WERI-Rb-1 (cell line): ENCODE results near the gene PTPRG.

Experiments
- DNase-seq: peaks from one replicate; pipeline ENCODE4 v3.0.0-alpha.2; 2020
- H3K27ac ChIP-seq: fragments of 250-450 bp; sonication (Bioruptor Pico); 2 replicates; pipeline ENCODE4 v1.5.1; 2020; ENCODE audit warnings: mild to moderate bottlenecking, moderate library complexity
- H3K27me3 ChIP-seq: fragments of 250-450 bp; sonication (Bioruptor Pico); 2 replicates; pipeline ENCODE4 v1.5.1; 2021; ENCODE audit warnings: mild to moderate bottlenecking, low read depth, moderate library complexity; ENCODE audit not compliant: insufficient read depth, severe bottlenecking
- H3K36me3 ChIP-seq: fragments of 250-450 bp; sonication (Bioruptor Pico); 2 replicates; pipeline ENCODE4 v1.5.1; 2020; ENCODE audit warnings: mild to moderate bottlenecking, moderate library complexity
- H3K4me3 ChIP-seq: 2 replicates; pipeline ENCODE4 v1.5.1; 2011; ENCODE audit warnings: low read depth, mild to moderate bottlenecking, control low read depth, low read length
- H3K9me3 ChIP-seq: fragments of 250-450 bp; sonication (Bioruptor Pico); 2 replicates; pipeline ENCODE4 v1.5.1; 2021; ENCODE audit warnings: mild to moderate bottlenecking, moderate library complexity; ENCODE audit not compliant: severe bottlenecking
- TF ChIP-seq, protein P1 (sequence below): IDR thresholded peaks from 2 replicates; pipeline ENCODE4 v1.5.1; 2011; ENCODE audit warnings: low read depth, mild to moderate bottlenecking, control low read depth, inconsistent platforms, low read length

Gene PTPRG

DNA sequence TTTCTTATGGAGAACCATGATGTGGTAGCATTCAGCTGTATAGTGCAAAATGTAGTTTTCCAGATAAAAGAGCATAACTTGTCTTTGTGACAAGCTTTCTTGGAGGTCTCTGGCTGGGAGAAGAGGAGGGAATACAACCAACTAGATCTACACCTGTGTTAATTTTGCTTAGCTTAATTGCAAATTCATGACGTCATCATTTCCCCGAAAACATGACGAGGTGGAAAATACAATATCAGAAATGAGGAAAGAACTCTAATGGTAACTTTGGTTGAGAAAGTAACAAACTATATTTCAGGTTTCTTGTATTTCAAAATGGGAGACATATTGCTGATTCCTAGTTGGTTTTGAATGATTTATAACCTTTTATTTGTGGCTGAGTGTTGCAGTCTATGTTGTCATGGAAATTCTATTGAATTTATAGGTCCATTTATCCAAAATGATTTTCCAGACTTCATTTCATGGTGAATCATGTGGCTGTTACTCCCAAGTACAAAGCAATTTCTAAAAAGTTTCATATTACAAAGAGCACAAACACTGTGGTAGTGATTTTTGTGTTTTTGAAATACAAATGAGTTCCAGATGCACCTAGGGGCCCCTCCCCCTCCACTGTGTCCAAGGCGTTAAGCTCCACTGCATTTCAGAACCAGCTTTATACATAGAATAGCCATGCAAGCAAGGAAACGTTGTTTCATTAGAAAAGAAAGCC is 504.8 kb downstream of the PTPRG start:
- TF ChIP-seq, protein P1, sequence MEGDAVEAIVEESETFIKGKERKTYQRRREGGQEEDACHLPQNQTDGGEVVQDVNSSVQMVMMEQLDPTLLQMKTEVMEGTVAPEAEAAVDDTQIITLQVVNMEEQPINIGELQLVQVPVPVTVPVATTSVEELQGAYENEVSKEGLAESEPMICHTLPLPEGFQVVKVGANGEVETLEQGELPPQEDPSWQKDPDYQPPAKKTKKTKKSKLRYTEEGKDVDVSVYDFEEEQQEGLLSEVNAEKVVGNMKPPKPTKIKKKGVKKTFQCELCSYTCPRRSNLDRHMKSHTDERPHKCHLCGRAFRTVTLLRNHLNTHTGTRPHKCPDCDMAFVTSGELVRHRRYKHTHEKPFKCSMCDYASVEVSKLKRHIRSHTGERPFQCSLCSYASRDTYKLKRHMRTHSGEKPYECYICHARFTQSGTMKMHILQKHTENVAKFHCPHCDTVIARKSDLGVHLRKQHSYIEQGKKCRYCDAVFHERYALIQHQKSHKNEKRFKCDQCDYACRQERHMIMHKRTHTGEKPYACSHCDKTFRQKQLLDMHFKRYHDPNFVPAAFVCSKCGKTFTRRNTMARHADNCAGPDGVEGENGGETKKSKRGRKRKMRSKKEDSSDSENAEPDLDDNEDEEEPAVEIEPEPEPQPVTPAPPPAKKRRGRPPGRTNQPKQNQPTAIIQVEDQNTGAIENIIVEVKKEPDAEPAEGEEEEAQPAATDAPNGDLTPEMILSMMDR, result no peak

DNA sequence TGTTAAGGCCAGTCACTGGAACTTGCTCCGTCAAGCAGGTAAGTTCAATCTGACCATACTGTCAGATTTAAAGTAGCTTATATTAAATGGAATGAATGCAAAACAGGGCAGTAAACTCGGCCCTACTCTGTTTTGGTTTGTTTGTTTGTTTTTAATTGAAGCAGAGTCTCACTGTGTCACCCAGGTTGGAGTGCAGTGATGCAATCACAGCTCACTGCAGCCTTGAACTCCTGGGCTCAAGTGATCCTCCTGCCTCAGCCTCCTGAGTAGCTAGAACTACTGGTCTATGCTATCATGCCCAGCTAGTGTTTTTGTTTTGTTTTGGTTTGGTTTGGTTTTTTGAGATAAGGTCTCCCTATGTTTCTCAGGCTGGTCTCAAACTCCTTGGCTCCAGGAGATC is 507.0 kb downstream of the PTPRG start:
- H3K27me3 ChIP-seq, result no peaks in the 10 kb centered on the region
- no peaks in the 10 kb centered on the region for H3K9me3 ChIP-seq
- H3K36me3 ChIP-seq, result no peaks in the 10 kb centered on the region
- no peak for DNase-seq
- no peak overlapping the region for H3K4me3 ChIP-seq
- H3K27ac ChIP-seq, result no peak overlapping the region
- TF ChIP-seq, protein P1, result no peak

More for the DNA sequence above, 504.8 kb downstream of the PTPRG start:
- no peak for DNase-seq
- H3K36me3 ChIP-seq, result no peaks in the 10 kb centered on the region
- no peaks in the 10 kb centered on the region for H3K9me3 ChIP-seq
- no peak overlapping the region for H3K27ac ChIP-seq
- no peaks in the 10 kb centered on the region for H3K27me3 ChIP-seq
- H3K4me3 ChIP-seq, result no peak overlapping the region

DNA sequence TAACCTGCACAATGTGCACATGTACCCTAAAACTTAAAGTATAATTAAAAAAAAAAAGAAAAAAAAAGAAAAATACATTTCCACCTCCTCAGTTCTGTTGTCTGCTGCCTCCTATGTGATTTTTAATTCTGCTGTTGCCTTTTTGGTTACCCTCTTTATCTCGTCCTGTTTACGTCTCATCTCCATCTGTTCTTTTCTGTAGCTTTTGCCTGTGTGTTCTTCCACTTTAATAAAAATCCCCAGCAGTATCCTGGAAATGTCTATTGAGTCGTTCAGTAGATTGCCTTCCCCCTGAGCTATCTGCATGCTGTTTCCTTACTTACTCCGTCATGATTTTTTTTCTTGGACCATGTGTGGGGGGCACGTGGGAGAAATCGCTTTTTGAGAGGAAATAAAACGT is 509.5 kb downstream of the PTPRG start:
- no peak overlapping the region for H3K4me3 ChIP-seq
- TF ChIP-seq, protein P1, result no peak
- H3K27me3 ChIP-seq, result no peaks in the 10 kb centered on the region
- H3K9me3 ChIP-seq, result no peaks in the 10 kb centered on the region
- DNase-seq, result no peak
- H3K27ac ChIP-seq, result no peak overlapping the region
- no peaks in the 10 kb centered on the region for H3K36me3 ChIP-seq

DNA sequence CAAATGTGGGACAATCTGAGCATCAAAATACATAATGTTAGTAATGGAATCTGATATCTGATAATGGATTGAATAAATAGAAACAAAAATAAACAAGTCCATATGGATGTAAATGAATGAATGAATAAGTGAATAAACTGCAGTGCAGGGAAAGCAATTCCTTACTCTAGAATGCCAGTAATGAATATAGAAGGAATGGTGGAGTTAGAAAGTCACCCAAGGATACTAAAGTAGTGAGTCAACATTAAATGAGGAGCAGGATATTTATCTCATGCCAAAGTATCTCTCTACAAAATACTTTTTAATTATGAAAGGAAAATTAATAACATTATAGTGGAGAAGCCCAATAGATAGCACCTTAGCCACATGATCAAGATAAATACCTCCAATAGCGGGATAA is 511.7 kb downstream of the PTPRG start:
- Histone ChIP-seq H3K9me3 (no peaks in the 10 kb centered on the region), H3K27ac (no peak overlapping the region), H3K36me3 (no peaks in the 10 kb centered on the region), H3K4me3 (no peak overlapping the region), H3K27me3 (no peaks in the 10 kb centered on the region)
- DNase-seq, result no peak
- TF ChIP-seq, protein P1, result no peak

DNA sequence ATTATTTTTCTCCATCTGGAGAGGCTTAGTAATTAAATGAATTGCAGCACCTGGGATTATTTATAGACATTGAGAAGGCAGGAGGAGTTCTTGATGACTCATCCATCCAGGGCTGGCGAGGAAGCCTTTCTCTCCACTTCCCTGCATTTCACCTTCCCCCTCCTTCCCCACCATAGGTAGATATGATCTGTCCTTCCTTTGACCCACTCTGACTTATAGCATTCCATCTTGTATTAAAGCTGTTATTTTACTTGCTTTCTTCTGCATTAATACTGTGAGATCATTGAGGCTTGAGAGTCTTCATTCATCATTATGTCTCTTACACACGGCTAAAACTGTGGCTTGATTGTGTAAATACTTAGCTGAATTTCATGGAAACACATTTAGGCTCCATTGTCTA is 523.2 kb downstream of the PTPRG start:
- TF ChIP-seq, protein P1, result no peak
- DNase-seq, result peak; percentile 30
- no peak overlapping the region for H3K27ac ChIP-seq
- no peaks in the 10 kb centered on the region for H3K27me3 ChIP-seq
- no peak overlapping the region for H3K4me3 ChIP-seq
- peaks cover 2% of the 10 kb centered on the region; the same call in 1 of the 2 replicates for H3K36me3 ChIP-seq
- H3K9me3 ChIP-seq, result no peaks in the 10 kb centered on the region
